Endothelial cell (in vitro differentiated cells): ENCODE data around the gene DOCK10. TPM values are rescaled to one million over a fixed set of nuclear protein-coding genes. Genes with fewer than 3 reads are reported as not detected.

Experiments
- DNase-seq: peaks from one replicate; pipeline ENCODE4 v3.0.0; 2021; ENCODE audit warnings: low spot score
- H3K27ac Mint-ChIP-seq: one replicate; pipeline ENCODE4 v1.8.0; 2021; ENCODE audit warnings: mixed read lengths, inconsistent platforms; ENCODE audit not compliant: unreplicated experiment
- H3K27me3 Mint-ChIP-seq: one replicate; pipeline ENCODE4 v1.8.0; 2021; ENCODE audit warnings: mild to moderate bottlenecking, moderate library complexity, mixed read lengths, inconsistent platforms; ENCODE audit not compliant: unreplicated experiment
- H3K36me3 Mint-ChIP-seq: one replicate; pipeline ENCODE4 v1.8.0; 2021; ENCODE audit warnings: mild to moderate bottlenecking, low read depth, mixed read lengths, inconsistent platforms; ENCODE audit not compliant: unreplicated experiment
- H3K4me1 Mint-ChIP-seq: one replicate; pipeline ENCODE4 v1.8.0; 2021; ENCODE audit warnings: mild to moderate bottlenecking, mixed read lengths, inconsistent platforms; ENCODE audit not compliant: unreplicated experiment
- H3K4me3 Mint-ChIP-seq: one replicate; pipeline ENCODE4 v1.8.0; 2021; ENCODE audit warnings: mild to moderate bottlenecking, mixed read lengths, inconsistent platforms; ENCODE audit not compliant: unreplicated experiment
- H3K9me3 Mint-ChIP-seq: one replicate; pipeline ENCODE4 v1.8.0; 2021; ENCODE audit warnings: mixed read lengths, inconsistent platforms; ENCODE audit not compliant: unreplicated experiment
- CTCF ChIP-seq: fragments of 200-600 bp; sonication (generic); IDR thresholded peaks from one replicate; pipeline ENCODE4 v1.5.0; 2021; ENCODE audit warnings: antibody characterized with exemption; ENCODE audit not compliant: unreplicated experiment
- total RNA-seq: library from RNA; stranded (reverse); fragmentation: NEBNext Ultra II Directional; extraction: Animal tissue kit (Norgen Biotek cat#: 25700); gene quantifications from one replicate; pipeline ENCODE4 v1.2.1, GENCODE V29; 2021; ENCODE audit not compliant: unreplicated experiment

The DOCK10 gene
- total RNA-seq, 1 donor from 2014 or later, result 7.6 TPM

- H3K9me3 Mint-ChIP-seq, result no peaks in the 10 kb centered on the region
- H3K4me1 Mint-ChIP-seq, result no peaks in the 10 kb centered on the region
- H3K27ac Mint-ChIP-seq, result no peak overlapping the region
- no peak for DNase-seq
- no peaks in the 10 kb centered on the region for H3K36me3 Mint-ChIP-seq
- no peak for TF ChIP-seq CTCF
- no peak overlapping the region for H3K4me3 Mint-ChIP-seq
- peaks cover 5% of the 10 kb centered on the region for H3K27me3 Mint-ChIP-seq
Measured at GRCh38 chr2:224776795-224777558, 265.3 kb downstream of the DOCK10 start.

DNA sequence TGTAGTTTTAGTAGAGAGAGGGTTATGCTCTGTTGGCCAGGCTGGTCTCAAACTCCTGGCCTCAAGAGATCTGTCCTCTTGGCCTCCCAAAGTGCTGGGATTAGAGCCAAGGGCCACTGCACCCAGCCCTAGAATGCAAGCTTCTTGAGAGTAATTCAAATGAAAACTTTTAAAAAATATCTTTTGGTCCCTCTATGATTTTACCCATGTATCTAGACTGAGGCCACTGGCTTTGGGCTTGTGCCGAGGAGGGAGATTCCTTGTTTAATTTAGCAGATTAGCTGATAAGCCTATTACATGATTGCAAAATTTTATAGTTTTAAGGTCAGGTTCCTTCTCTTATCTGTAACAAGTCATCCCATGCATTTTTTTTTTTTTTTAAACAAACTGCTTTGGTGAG lies 266.6 kb downstream of the DOCK10 start:
- H3K4me3 Mint-ChIP-seq, result no peak overlapping the region
- H3K4me1 Mint-ChIP-seq, result no peaks in the 10 kb centered on the region
- DNase-seq, result no peak
- TF ChIP-seq CTCF, result no peak
- H3K27ac Mint-ChIP-seq, result no peak overlapping the region
- peaks cover 3% of the 10 kb centered on the region for H3K36me3 Mint-ChIP-seq
- H3K27me3 Mint-ChIP-seq, result peaks cover 5% of the 10 kb centered on the region
- H3K9me3 Mint-ChIP-seq, result no peaks in the 10 kb centered on the region

DNA sequence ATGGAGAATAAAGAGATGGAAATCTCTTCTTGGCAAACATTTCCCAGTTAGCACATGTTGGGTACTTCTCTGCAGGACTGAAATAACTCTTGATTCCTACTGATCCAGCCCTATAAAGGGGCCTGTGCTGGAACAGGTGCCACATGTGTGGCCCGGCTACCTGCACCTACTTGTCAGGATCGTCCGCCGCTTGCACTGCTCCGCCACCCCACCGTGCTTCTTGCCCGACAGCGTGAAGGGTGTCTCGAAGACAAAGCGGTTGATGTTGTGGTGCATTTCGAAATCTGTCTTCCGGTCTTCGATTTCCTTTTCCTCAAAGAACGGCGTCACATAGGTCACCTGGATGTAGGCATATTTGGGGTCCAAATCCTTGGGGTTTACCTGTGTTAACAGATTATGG lies 267.5 kb downstream of the DOCK10 start:
- Mint-ChIP-seq H3K27ac (no peak overlapping the region), H3K4me3 (no peak overlapping the region), H3K4me1 (no peaks in the 10 kb centered on the region), H3K9me3 (no peaks in the 10 kb centered on the region), H3K36me3 (peaks cover 8% of the 10 kb centered on the region), H3K27me3 (peaks cover 7% of the 10 kb centered on the region)
- DNase-seq, result no peak
- TF ChIP-seq CTCF, result no peak

- Mint-ChIP-seq H3K4me1 (no peaks in the 10 kb centered on the region), H3K4me3 (no peak overlapping the region), H3K36me3 (peaks cover 16% of the 10 kb centered on the region), H3K9me3 (no peaks in the 10 kb centered on the region), H3K27me3 (peaks cover 10% of the 10 kb centered on the region), H3K27ac (no peak overlapping the region)
- TF ChIP-seq CTCF, result no peak
- no peak for DNase-seq
Measured at GRCh38 chr2:224772494-224772893, 269.8 kb downstream of the DOCK10 start.

GRCh38 chr2:224769489-224769888 lies 272.8 kb downstream of the DOCK10 start:
- H3K4me3 Mint-ChIP-seq, result no peak overlapping the region
- peaks cover 20% of the 10 kb centered on the region for H3K36me3 Mint-ChIP-seq
- no peaks in the 10 kb centered on the region for H3K9me3 Mint-ChIP-seq
- H3K27ac Mint-ChIP-seq, result no peak overlapping the region
- H3K27me3 Mint-ChIP-seq, result peaks cover 10% of the 10 kb centered on the region
- TF ChIP-seq CTCF, result no peak
- DNase-seq, result no peak
- no peaks in the 10 kb centered on the region for H3K4me1 Mint-ChIP-seq
